Prostate gland (tissue), 2 donors: Measurements from ENCODE around the gene TRAF3. TPM values are rescaled to one million over a fixed set of nuclear protein-coding genes. Genes with fewer than 3 reads are reported as not detected.

Source experiments
- DNase-seq: peaks from one replicate; pipeline ENCODE4 v3.0.0-alpha.2; 2019; ENCODE audit warnings: low spot score
- H3K27ac ChIP-seq, 2 donors: fragments of 200-600 bp; sonication (generic); 2 replicates each; pipeline ENCODE4 v1.5.1; 2017 to 2019
- H3K27me3 ChIP-seq: fragments of 200-600 bp; sonication (generic); replicated peaks from 2 replicates; pipeline ENCODE4 v1.5.1; 2019; ENCODE audit not compliant: insufficient read depth
- H3K36me3 ChIP-seq, 2 donors: fragments of 200-600 bp; sonication (generic); 1 replicate in 1 of 2; 2 replicates in 1 of 2; pipeline versions ENCODE4 v1.5.1 to v1.8.1; 2017 to 2019
- H3K4me1 ChIP-seq: fragments of 200-600 bp; sonication (generic); replicated peaks from 2 replicates; pipeline ENCODE4 v1.5.1; 2019
- H3K4me3 ChIP-seq, 2 donors: fragments of 200-600 bp; sonication (generic); 2 replicates each; pipeline ENCODE4 v1.5.1; 2017 to 2019
- H3K9me3 ChIP-seq: fragments of 200-600 bp; sonication (generic); 2 replicates; pipeline ENCODE4 v1.5.1; 2017
- POLR2A ChIP-seq: fragments of 450-650 bp; IDR thresholded peaks from one replicate; pipeline ENCODE4 v1.6.1; 2016; ENCODE audit warnings: antibody characterized with exemption, mild to moderate bottlenecking
- POLR2AphosphoS5 ChIP-seq: sonication (generic); formaldehyde crosslinking; IDR thresholded peaks from one replicate; pipeline ENCODE4 v1.6.1; 2017; ENCODE audit warnings: antibody characterized with exemption
- WGBS: methylation state at CpG from one replicate; pipeline ENCODE4 v1.1.5; 2018; 5-methylcytosine and 5-hydroxymethylcytosine counted together
- intact Hi-C: fragments of 100-400 bp; cut with DNase I; formaldehyde crosslinking; loops from one replicate; pipeline ENCODE4 v1.14.2; 2022
- total RNA-seq, 2 donors: library from RNA; depleted of rRNA; stranded (reverse); fragments of >200 nt; gene quantifications; one replicate each; pipeline ENCODE4 v1.1.0, GENCODE V29; 2016
- TF ChIP-seq, protein P1 (sequence below), 4 experiments: fragments of 200-600 bp in 2 of 4; fragments of 450-650 bp in 2 of 4; sonication (generic) in 2 of 4; IDR thresholded peaks; 1 replicate in 3 of 4; 2 replicates in 1 of 4; pipeline ENCODE4 v1.5.1; 2016 to 2019; ENCODE audit warnings: antibody characterized with exemption in 4 of 4, mild to moderate bottlenecking in 2 of 4, moderate library complexity in 2 of 4

Gene TRAF3
- total RNA-seq, 2 donors from 2014 or later, result 8.3 to 22.0 TPM

DNA sequence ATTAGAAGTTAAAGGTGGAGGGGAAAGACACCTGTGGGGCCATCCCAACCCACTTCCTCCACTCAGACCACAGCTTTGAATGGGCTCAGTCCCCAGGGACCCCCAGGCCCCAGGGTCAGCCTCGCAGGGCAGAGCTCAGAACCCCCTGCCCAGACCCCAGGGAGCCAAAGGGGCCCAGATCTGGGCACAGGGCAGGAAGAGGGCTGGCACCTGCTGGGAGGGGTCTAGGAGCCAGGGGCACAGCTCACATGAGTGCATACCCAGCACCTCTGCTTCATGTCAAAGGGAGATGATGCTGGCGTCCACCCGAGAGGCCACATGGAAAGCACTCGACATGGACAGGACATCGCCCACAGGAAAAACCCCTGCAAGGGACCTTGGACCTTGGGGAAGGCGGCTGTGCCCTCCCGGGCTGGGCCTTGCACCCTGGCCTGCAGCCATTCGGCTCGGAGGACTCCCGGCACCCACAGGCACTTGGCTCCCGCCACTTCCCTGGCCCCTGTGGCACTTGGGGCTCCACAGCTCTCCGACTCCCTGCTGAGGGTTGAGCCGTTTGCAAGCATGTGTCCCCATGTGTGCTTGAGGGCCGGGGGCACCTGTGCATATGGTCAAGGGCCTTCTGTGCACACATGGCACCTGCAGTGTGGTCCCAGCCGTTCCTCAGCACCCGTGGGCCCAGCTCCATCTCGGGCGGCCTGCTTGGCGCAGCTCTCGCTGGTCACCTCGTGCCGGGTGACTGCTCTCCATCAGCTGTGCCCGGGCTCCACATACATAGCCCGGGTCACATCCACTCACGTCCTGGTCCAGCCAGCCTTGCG lies 137.4 kb downstream of the TRAF3 start:
- Histone ChIP-seq H3K27ac (no peak overlapping the region), H3K9me3 (no peaks in the 10 kb centered on the region), H3K4me3 (no peak overlapping the region), H3K27me3 (no peaks in the 10 kb centered on the region), H3K4me1 (no peaks in the 10 kb centered on the region), H3K36me3 (no peaks in the 10 kb centered on the region)
- 81% methylated on average over 26 of the region's 26 CpGs for WGBS
- TF ChIP-seq POLR2AphosphoS5, result no peak
- TF ChIP-seq, protein P1, sequence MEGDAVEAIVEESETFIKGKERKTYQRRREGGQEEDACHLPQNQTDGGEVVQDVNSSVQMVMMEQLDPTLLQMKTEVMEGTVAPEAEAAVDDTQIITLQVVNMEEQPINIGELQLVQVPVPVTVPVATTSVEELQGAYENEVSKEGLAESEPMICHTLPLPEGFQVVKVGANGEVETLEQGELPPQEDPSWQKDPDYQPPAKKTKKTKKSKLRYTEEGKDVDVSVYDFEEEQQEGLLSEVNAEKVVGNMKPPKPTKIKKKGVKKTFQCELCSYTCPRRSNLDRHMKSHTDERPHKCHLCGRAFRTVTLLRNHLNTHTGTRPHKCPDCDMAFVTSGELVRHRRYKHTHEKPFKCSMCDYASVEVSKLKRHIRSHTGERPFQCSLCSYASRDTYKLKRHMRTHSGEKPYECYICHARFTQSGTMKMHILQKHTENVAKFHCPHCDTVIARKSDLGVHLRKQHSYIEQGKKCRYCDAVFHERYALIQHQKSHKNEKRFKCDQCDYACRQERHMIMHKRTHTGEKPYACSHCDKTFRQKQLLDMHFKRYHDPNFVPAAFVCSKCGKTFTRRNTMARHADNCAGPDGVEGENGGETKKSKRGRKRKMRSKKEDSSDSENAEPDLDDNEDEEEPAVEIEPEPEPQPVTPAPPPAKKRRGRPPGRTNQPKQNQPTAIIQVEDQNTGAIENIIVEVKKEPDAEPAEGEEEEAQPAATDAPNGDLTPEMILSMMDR (IDR thresholded peaks at IDR 0.05), result no peak
- TF ChIP-seq POLR2A, result no peak
- DNase-seq, result no peak
- intact Hi-C loops, result loop anchor here (5.0 to 10.0 kb wide), 2 partner anchors 142 to 220 kb away; no protein-coding TSS in a partner anchor

DNA sequence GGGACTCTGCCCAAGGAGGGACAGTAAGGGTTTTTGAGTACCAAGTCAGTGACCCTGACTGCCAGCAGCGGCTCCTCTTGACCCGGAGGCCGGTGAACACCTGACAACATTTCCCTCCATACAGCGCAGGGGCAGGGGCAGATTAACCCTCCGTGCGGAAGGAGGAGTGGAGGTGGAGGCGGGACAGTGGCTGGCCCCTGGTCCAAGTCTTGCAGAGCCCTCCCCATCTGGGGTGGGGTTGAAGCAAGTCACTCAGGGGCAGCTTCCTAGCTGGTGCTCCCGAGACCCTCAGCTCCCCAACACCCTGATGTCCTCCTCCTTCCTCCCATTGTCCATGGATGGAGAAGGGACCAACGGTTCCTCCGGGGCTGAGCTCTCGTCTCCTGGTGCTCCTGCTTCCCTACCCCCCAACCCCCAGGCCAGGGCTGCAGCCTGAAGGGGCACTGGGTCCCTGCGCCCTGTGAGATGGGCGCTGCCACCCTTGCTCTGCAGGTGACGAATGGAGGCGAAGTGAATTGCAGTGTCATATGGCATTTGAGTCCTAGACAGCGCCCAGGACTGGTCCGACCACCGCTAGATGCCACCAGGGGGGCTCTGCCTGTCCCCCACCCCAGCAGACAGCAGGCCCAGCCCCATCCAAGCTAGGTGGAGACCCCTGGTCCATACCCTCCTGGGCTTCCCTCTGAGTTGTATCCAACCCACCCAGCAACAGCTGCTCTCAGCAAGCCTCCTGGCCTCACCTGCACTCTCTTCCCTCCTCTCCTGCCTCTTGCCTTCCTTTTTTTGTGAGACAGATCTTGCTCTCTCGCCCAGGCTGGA lies 138.3 kb downstream of the TRAF3 start:
- H3K9me3 ChIP-seq, result no peaks in the 10 kb centered on the region
- no peak overlapping the region for H3K4me3 ChIP-seq
- H3K36me3 ChIP-seq, result no peaks in the 10 kb centered on the region
- 82% methylated on average over 15 of the region's 19 CpGs for WGBS
- H3K27me3 ChIP-seq, result no peaks in the 10 kb centered on the region
- no peak for DNase-seq
- no peaks in the 10 kb centered on the region for H3K4me1 ChIP-seq
- no peak overlapping the region for H3K27ac ChIP-seq
- TF ChIP-seq, protein P1 (IDR thresholded peaks at IDR 0.05), result no peak
- TF ChIP-seq POLR2AphosphoS5 (no peak), POLR2A (no peak)
- intact Hi-C loops, result loop anchor here (10.0 kb wide), 1 partner anchor 221 kb away; no protein-coding TSS in a partner anchor

DNA sequence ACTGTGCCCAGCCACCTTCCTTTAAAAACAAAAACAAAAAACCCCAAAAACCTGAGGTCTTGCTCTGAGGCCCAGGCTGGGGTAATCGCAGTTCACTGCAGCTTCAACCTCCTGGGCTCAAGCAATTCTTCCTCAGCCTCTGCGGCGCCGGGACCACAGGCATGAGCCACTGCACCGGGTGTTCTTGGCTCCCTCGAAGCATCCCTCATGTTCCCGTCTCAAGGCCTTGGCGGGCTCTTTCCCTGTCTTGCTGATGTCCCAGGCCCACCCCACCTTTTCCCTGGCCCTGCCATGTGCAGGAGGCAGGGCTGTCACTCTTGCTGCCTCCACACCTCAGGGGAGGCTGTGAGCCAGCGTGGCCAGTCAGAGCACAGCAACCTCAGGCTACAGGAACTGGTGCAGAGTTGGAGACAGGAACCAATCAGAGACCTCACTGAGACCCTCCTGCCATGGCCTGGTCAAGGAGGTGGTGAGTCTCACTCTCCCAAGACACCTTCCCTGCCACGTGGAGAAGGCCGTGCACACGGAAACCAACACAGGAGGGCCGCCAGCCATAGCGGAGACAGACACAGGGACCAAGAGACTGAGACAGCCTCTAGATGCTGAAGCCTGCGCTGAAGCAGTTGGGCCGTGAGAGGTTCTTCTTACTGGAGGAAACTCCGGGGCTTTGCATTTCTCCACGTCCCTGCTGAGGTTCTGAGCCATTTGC lies 139.3 kb downstream of the TRAF3 start:
- no peak for DNase-seq
- Histone ChIP-seq H3K9me3 (no peaks in the 10 kb centered on the region), H3K36me3 (no peaks in the 10 kb centered on the region), H3K4me3 (no peak overlapping the region), H3K27me3 (no peaks in the 10 kb centered on the region), H3K27ac (no peak overlapping the region), H3K4me1 (no peaks in the 10 kb centered on the region)
- TF ChIP-seq POLR2A, result no peak
- intact Hi-C loops, result loop anchor here (10.0 kb wide), 1 partner anchor 222 kb away; no protein-coding TSS in a partner anchor
- 67% methylated on average over 17 of the region's 18 CpGs for WGBS

DNA sequence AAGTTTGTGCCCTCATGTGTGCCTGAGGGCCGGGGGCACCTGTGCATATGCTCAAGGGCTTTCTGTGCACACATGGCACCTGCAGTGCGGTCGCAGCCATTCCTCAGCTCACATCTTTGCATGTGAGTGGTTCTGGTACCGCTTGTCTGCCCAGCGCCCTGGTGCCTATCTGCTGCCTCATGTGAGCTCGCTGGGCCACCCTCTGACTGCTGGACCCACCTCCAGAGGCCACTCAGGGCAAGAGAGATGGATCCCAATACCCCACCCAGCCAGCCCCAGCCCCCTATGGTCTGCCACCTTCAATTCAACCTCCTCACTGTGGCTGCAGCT lies 139.8 kb downstream of the TRAF3 start:
- Histone ChIP-seq H3K36me3 (no peaks in the 10 kb centered on the region), H3K9me3 (no peaks in the 10 kb centered on the region), H3K27ac (no peak overlapping the region), H3K4me3 (no peak overlapping the region), H3K27me3 (no peaks in the 10 kb centered on the region), H3K4me1 (no peaks in the 10 kb centered on the region)
- 92% methylated on average over 6 of the region's 6 CpGs for WGBS
- no peak for DNase-seq
- intact Hi-C loops, result loop anchor here (10.0 kb wide), 1 partner anchor 222 kb away; no protein-coding TSS in a partner anchor
- TF ChIP-seq POLR2AphosphoS5 (no peak), POLR2A (no peak)
- TF ChIP-seq, protein P1 (IDR thresholded peaks at IDR 0.05), result no peak
